ENCODE data around the gene WASHC2C.
"Not testable (repeated sequence)": the region's sequence is repeated elsewhere in the genome, so short reads cannot be mapped to it uniquely, and the experiment has no call there.

GRCh38 chr10:45812959-45813358 is 85.9 kb downstream of the WASHC2C start:
- TF ChIP-seq CTCF (IDR thresholded peaks at IDR 0.05; ENCODE audit: insufficient read depth, low read length, poor library complexity, severe bottlenecking); EZH2phosphoT487 (conservative IDR thresholded peaks at IDR 0.05; ENCODE audit: low read length): not testable (repeated sequence)
